SK-N-SH treated with all-trans-retinoic acid at 6 μM for 48 hours (cell line): ENCODE data around the gene NMRK1.

Experiments used
- ATAC-seq: fragments of 200-7000 bp; cut with Tn5 transposase; 3 replicates; pipeline ENCODE4 v1.9.1; 2020; ENCODE audit warnings: mild to moderate bottlenecking, moderate library complexity
- ARNTL ChIP-seq: fragments of 450-650 bp; formaldehyde crosslinking; IDR thresholded peaks from 2 replicates; pipeline ENCODE4 v1.5.0; 2020; ENCODE audit warnings: low read depth, mild to moderate bottlenecking, moderate library complexity, borderline replicate concordance
- BACH2 ChIP-seq: fragments of 250-450 bp; sonication (Bioruptor Pico); IDR thresholded peaks from 2 replicates; pipeline ENCODE4 v1.9.0; 2021; ENCODE audit warnings: mild to moderate bottlenecking, borderline replicate concordance
- CSDC2 ChIP-seq: fragments of 250-450 bp; sonication (Bioruptor Pico); IDR thresholded peaks from 2 replicates; pipeline ENCODE4 v1.5.0; 2020; ENCODE audit warnings: mild to moderate bottlenecking, moderate library complexity
- ESRRG ChIP-seq: fragments of 250-450 bp; sonication (Bioruptor Pico); IDR thresholded peaks from 2 replicates; pipeline ENCODE4 v1.6.1; 2021; ENCODE audit warnings: mild to moderate bottlenecking
- ISL1 ChIP-seq: fragments of 250-450 bp; sonication (Bioruptor Pico); IDR thresholded peaks from 2 replicates; pipeline ENCODE4 v2.1.2; 2022; ENCODE audit warnings: mild to moderate bottlenecking, moderate library complexity
- PPARA ChIP-seq: fragments of 250-450 bp; sonication (Bioruptor Pico); IDR thresholded peaks from 2 replicates; pipeline ENCODE4 v1.5.0; 2020; ENCODE audit warnings: mild to moderate bottlenecking, borderline replicate concordance
- RARB ChIP-seq: fragments of 250-450 bp; sonication (Bioruptor Pico); IDR thresholded peaks from 2 replicates; pipeline ENCODE4 v1.8.0; 2021; ENCODE audit warnings: mild to moderate bottlenecking, moderate library complexity
- SNAI2 ChIP-seq: fragments of 250-450 bp; sonication (Bioruptor Pico); IDR thresholded peaks from 2 replicates; pipeline ENCODE4 v1.5.0; 2020; ENCODE audit warnings: mild to moderate bottlenecking, moderate library complexity
- TOX ChIP-seq: fragments of 250-450 bp; sonication (Bioruptor Pico); IDR thresholded peaks from 2 replicates; pipeline ENCODE4 v1.8.0; 2021; ENCODE audit warnings: mild to moderate bottlenecking, moderate library complexity, borderline replicate concordance
- ZC3H10 ChIP-seq: fragments of 250-450 bp; sonication (Bioruptor Pico); IDR thresholded peaks from 2 replicates; pipeline ENCODE4 v1.5.1; 2021; ENCODE audit warnings: mild to moderate bottlenecking, moderate library complexity
- ZFP30 ChIP-seq: fragments of 450-650 bp; formaldehyde crosslinking; IDR thresholded peaks from 2 replicates; pipeline ENCODE4 v1.5.0; 2022; ENCODE audit warnings: mild to moderate bottlenecking, moderate library complexity
- ZNF565 ChIP-seq: fragments of 450-650 bp; formaldehyde crosslinking; conservative IDR thresholded peaks from 2 replicates; pipeline ENCODE4 v1.5.0; 2020; ENCODE audit warnings: low read depth, mild to moderate bottlenecking, moderate library complexity
- ZNF70 ChIP-seq: fragments of 450-650 bp; formaldehyde crosslinking; IDR thresholded peaks from 2 replicates; pipeline ENCODE4 v1.5.0; 2020; ENCODE audit warnings: mild to moderate bottlenecking, moderate library complexity
- ZNF8 ChIP-seq: fragments of 450-650 bp; formaldehyde crosslinking; IDR thresholded peaks from 2 replicates; pipeline ENCODE4 v1.5.0; 2020; ENCODE audit warnings: mild to moderate bottlenecking, moderate library complexity
- TF ChIP-seq, protein P1 (sequence below): fragments of 250-450 bp; sonication (Bioruptor Pico); IDR thresholded peaks from 2 replicates; pipeline ENCODE4 v1.5.0; 2020; ENCODE audit warnings: mild to moderate bottlenecking, moderate library complexity
- TF ChIP-seq, protein P2 (sequence below): fragments of 250-450 bp; sonication (Bioruptor Pico); IDR thresholded peaks from 2 replicates; pipeline ENCODE4 v1.5.1; 2021; ENCODE audit warnings: mild to moderate bottlenecking, moderate library complexity
- TF ChIP-seq, protein P3 (sequence below): fragments of 250-450 bp; sonication (Bioruptor Pico); IDR thresholded peaks from 2 replicates; pipeline ENCODE4 v1.8.0; 2020; ENCODE audit warnings: mild to moderate bottlenecking, moderate library complexity, borderline replicate concordance
- TF ChIP-seq, protein P4 (sequence below): fragments of 250-450 bp; sonication (Bioruptor Pico); IDR thresholded peaks from 2 replicates; pipeline ENCODE4 v1.8.0; 2021; ENCODE audit warnings: low read depth, mild to moderate bottlenecking, moderate library complexity, borderline replicate concordance
- TF ChIP-seq, protein P5 (sequence below): fragments of 250-450 bp; sonication (Bioruptor Pico); IDR thresholded peaks from 2 replicates; pipeline ENCODE4 v1.5.1; 2020; ENCODE audit warnings: low read depth, mild to moderate bottlenecking, moderate library complexity

Gene NMRK1

DNA sequence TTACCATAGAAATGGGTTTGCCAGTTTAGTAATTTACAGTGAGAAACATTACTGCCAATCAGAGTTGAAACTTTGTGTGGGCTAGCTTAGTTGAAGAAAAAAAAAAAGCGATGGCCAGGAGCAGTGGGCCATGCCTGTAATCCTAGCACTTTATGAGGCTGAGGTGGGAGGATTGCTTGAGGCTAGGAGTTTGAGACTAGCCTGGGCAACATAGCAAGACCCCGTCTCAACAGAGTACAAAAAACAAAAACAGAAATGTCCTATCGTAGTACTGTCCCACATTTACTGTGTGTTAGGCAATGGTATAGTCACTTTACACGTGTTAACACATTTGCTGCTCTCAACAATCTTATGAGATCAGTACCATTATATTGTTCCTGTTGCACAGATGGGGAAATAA is 2.6 kb upstream of the NMRK1 start:
- no peak for TF ChIP-seq ZNF565 (CRISPR knock-in tag)
- no peak for TF ChIP-seq ESRRG (CRISPR knock-in tag)
- TF ChIP-seq ARNTL (CRISPR knock-in tag), result no peak
- TF ChIP-seq RARB (CRISPR knock-in tag), result no peak
- TF ChIP-seq, protein P1, sequence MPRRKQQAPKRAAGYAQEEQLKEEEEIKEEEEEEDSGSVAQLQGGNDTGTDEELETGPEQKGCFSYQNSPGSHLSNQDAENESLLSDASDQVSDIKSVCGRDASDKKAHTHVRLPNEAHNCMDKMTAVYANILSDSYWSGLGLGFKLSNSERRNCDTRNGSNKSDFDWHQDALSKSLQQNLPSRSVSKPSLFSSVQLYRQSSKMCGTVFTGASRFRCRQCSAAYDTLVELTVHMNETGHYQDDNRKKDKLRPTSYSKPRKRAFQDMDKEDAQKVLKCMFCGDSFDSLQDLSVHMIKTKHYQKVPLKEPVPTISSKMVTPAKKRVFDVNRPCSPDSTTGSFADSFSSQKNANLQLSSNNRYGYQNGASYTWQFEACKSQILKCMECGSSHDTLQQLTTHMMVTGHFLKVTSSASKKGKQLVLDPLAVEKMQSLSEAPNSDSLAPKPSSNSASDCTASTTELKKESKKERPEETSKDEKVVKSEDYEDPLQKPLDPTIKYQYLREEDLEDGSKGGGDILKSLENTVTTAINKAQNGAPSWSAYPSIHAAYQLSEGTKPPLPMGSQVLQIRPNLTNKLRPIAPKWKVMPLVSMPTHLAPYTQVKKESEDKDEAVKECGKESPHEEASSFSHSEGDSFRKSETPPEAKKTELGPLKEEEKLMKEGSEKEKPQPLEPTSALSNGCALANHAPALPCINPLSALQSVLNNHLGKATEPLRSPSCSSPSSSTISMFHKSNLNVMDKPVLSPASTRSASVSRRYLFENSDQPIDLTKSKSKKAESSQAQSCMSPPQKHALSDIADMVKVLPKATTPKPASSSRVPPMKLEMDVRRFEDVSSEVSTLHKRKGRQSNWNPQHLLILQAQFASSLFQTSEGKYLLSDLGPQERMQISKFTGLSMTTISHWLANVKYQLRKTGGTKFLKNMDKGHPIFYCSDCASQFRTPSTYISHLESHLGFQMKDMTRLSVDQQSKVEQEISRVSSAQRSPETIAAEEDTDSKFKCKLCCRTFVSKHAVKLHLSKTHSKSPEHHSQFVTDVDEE, result no peak
- no peak for TF ChIP-seq ZC3H10 (CRISPR knock-in tag)
- no peak for TF ChIP-seq PPARA (CRISPR knock-in tag)
- TF ChIP-seq, protein P2, sequence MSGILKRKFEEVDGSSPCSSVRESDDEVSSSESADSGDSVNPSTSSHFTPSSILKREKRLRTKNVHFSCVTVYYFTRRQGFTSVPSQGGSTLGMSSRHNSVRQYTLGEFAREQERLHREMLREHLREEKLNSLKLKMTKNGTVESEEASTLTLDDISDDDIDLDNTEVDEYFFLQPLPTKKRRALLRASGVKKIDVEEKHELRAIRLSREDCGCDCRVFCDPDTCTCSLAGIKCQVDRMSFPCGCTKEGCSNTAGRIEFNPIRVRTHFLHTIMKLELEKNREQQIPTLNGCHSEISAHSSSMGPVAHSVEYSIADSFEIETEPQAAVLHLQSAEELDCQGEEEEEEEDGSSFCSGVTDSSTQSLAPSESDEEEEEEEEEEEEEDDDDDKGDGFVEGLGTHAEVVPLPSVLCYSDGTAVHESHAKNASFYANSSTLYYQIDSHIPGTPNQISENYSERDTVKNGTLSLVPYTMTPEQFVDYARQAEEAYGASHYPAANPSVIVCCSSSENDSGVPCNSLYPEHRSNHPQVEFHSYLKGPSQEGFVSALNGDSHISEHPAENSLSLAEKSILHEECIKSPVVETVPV (CRISPR knock-in tag), result no peak
- TF ChIP-seq, protein P3, sequence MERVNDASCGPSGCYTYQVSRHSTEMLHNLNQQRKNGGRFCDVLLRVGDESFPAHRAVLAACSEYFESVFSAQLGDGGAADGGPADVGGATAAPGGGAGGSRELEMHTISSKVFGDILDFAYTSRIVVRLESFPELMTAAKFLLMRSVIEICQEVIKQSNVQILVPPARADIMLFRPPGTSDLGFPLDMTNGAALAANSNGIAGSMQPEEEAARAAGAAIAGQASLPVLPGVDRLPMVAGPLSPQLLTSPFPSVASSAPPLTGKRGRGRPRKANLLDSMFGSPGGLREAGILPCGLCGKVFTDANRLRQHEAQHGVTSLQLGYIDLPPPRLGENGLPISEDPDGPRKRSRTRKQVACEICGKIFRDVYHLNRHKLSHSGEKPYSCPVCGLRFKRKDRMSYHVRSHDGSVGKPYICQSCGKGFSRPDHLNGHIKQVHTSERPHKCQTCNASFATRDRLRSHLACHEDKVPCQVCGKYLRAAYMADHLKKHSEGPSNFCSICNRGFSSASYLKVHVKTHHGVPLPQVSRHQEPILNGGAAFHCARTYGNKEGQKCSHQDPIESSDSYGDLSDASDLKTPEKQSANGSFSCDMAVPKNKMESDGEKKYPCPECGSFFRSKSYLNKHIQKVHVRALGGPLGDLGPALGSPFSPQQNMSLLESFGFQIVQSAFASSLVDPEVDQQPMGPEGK, result no peak
- TF ChIP-seq, protein P4, sequence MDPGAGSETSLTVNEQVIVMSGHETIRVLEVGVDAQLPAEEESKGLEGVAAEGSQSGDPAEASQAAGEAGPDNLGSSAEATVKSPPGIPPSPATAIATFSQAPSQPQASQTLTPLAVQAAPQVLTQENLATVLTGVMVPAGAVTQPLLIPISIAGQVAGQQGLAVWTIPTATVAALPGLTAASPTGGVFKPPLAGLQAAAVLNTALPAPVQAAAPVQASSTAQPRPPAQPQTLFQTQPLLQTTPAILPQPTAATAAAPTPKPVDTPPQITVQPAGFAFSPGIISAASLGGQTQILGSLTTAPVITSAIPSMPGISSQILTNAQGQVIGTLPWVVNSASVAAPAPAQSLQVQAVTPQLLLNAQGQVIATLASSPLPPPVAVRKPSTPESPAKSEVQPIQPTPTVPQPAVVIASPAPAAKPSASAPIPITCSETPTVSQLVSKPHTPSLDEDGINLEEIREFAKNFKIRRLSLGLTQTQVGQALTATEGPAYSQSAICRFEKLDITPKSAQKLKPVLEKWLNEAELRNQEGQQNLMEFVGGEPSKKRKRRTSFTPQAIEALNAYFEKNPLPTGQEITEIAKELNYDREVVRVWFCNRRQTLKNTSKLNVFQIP (CRISPR knock-in tag), result no peak
- no peak for TF ChIP-seq SNAI2 (CRISPR knock-in tag)
- TF ChIP-seq CSDC2, result no peak
- TF ChIP-seq, protein P5, sequence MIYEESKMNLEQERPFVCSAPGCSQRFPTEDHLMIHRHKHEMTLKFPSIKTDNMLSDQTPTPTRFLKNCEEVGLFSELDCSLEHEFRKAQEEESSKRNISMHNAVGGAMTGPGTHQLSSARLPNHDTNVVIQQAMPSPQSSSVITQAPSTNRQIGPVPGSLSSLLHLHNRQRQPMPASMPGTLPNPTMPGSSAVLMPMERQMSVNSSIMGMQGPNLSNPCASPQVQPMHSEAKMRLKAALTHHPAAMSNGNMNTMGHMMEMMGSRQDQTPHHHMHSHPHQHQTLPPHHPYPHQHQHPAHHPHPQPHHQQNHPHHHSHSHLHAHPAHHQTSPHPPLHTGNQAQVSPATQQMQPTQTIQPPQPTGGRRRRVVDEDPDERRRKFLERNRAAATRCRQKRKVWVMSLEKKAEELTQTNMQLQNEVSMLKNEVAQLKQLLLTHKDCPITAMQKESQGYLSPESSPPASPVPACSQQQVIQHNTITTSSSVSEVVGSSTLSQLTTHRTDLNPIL, result no peak
- no peak for TF ChIP-seq ZFP30 (CRISPR knock-in tag)
- TF ChIP-seq TOX (CRISPR knock-in tag), result no peak
- no peak for TF ChIP-seq BACH2
- no peak for TF ChIP-seq ISL1 (CRISPR knock-in tag)
- ATAC-seq, result no peak

DNA sequence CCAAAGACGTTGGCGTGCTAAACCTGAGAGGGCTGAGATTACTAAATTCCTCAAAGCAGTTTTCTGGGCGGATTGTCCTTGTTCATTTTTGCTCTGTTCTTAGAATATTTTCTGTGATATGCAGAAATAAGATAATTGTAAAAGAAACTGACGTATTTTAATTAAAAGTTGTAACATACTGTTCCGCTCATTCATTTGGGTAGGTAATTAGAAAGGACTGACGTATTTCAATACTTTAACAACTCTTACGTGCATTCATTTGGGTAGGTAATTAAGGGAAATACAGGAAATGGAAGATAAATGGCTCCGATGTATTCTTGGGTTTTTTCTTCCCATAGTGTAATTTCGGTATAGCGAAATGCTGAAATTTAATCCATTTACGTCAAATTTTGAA is 1.4 kb upstream of the NMRK1 start:
- TF ChIP-seq, protein P3, result no peak
- TF ChIP-seq ZC3H10 (CRISPR knock-in tag) (no peak), TOX (CRISPR knock-in tag) (no peak), ISL1 (CRISPR knock-in tag) (no peak), ZNF70 (CRISPR knock-in tag) (no peak), ZNF8 (CRISPR knock-in tag) (no peak), ARNTL (CRISPR knock-in tag) (no peak)
- ATAC-seq, result no peak
